Testis (tissue), 2 donors: ENCODE data around the gene TMEM43.

Source experiments
- CTCF ChIP-seq, 3 experiments: fragments of 450-650 bp in 2 of 3; fragments of 200-600 bp in 1 of 3; sonication (generic) in 1 of 3; IDR thresholded peaks; one replicate each; pipeline ENCODE4 v1.5.1; 2016 to 2019; ENCODE audit warnings: antibody characterized with exemption in 3 of 3, mild to moderate bottlenecking in 2 of 3, moderate library complexity in 1 of 3
- POLR2A ChIP-seq: fragments of 450-650 bp; IDR thresholded peaks from one replicate; pipeline ENCODE4 v1.6.1; 2017; ENCODE audit warnings: antibody characterized with exemption, mild to moderate bottlenecking, moderate library complexity

- no peak for TF ChIP-seq CTCF (IDR thresholded peaks at IDR 0.05)
- TF ChIP-seq POLR2A, result no peak
Observed at GRCh38 chr3:14093831-14094230, 31.0 kb upstream of the TMEM43 start.
